Measurements from ENCODE around the gene TUBGCP6.

- no peak for TF ChIP-seq EZH2 (IDR thresholded peaks at IDR 0.05)
- no peak for TF ChIP-seq POLR2AphosphoS5 (IDR thresholded peaks at IDR 0.05; ENCODE audit: borderline replicate concordance, low read depth, low read length)
Observed at GRCh38 chr22:50206599-50206998, 38.2 kb downstream of the TUBGCP6 start.
